Ishikawa (cell line): ENCODE measurements around the gene GPC1.

Experiments
- CEBPB ChIP-seq: IDR thresholded peaks from 2 replicates; pipeline ENCODE4 v1.6.1; 2012
- CREB1 ChIP-seq: IDR thresholded peaks from 2 replicates; pipeline ENCODE4 v1.6.1; 2012; ENCODE audit warnings: low read depth
- EGR1 ChIP-seq: IDR thresholded peaks from 2 replicates; pipeline ENCODE4 v1.6.1; 2012
- EP300 ChIP-seq: IDR thresholded peaks from 2 replicates; pipeline ENCODE4 v1.6.1; 2012; ENCODE audit warnings: borderline replicate concordance
- FOXM1 ChIP-seq: IDR thresholded peaks from 2 replicates; pipeline ENCODE4 v1.6.1; 2012; ENCODE audit warnings: low read depth, borderline replicate concordance
- MAX ChIP-seq: IDR thresholded peaks from 2 replicates; pipeline ENCODE4 v1.6.1; 2012
- NFIC ChIP-seq: IDR thresholded peaks from 2 replicates; pipeline ENCODE4 v1.6.1; 2012
- RAD21 ChIP-seq: IDR thresholded peaks from 2 replicates; pipeline ENCODE4 v1.6.1; 2012; ENCODE audit warnings: low read depth
- REST ChIP-seq: IDR thresholded peaks from 2 replicates; pipeline ENCODE4 v1.6.1; 2012; ENCODE audit warnings: low read depth, mild to moderate bottlenecking
- TAF1 ChIP-seq: IDR thresholded peaks from 2 replicates; pipeline ENCODE4 v1.6.1; 2012; ENCODE audit warnings: low read depth, mild to moderate bottlenecking
- TCF12 ChIP-seq: IDR thresholded peaks from 2 replicates; pipeline ENCODE4 v1.6.1; 2012; ENCODE audit warnings: low read depth
- TEAD4 ChIP-seq: IDR thresholded peaks from 2 replicates; pipeline ENCODE4 v1.6.1; 2012
- USF1 ChIP-seq: IDR thresholded peaks from 2 replicates; pipeline ENCODE4 v1.6.1; 2012
- YY1 ChIP-seq: IDR thresholded peaks from 2 replicates; pipeline ENCODE4 v1.6.1; 2012; ENCODE audit warnings: low read depth
- ZBTB7A ChIP-seq: IDR thresholded peaks from 2 replicates; pipeline ENCODE4 v1.6.1; 2012; ENCODE audit warnings: low read depth

The GPC1 gene

GRCh38 chr2:240455647-240456446, 20.4 kb downstream of the GPC1 start:
- TF ChIP-seq USF1 (no peak), ZBTB7A (peak; percentile 20; the same call in 1 of the 2 replicates)

- TF ChIP-seq CEBPB (no peak), ZBTB7A (peak; percentile 9; the same call in 1 of the 2 replicates)
These were observed 21.2 kb downstream of the GPC1 start for GRCh38 chr2:240456447-240457222.

- TF ChIP-seq TCF12 (0 out of 2 replicates have a peak, but pooled peaks have one; percentile 28), RAD21 (no peak), TEAD4 (peak; percentile 77)
These were observed 22.0 kb downstream of the GPC1 start for GRCh38 chr2:240457223-240458043.

GRCh38 chr2:240458044-240458899, 22.8 kb downstream of the GPC1 start:
- no peak for TF ChIP-seq CEBPB
- no peak for TF ChIP-seq FOXM1
- TF ChIP-seq ZBTB7A, result no peak
- TF ChIP-seq REST, result no peak
- no peak for TF ChIP-seq TCF12
- TF ChIP-seq TEAD4, result no peak
- TF ChIP-seq TAF1, result no peak
- no peak for TF ChIP-seq MAX
- TF ChIP-seq YY1, result no peak
- TF ChIP-seq NFIC, result no peak
- TF ChIP-seq CREB1, result no peak
- no peak for TF ChIP-seq USF1
- no peak; the same call in 1 of the 2 replicates for TF ChIP-seq RAD21
- TF ChIP-seq EGR1, result no peak
- TF ChIP-seq EP300, result no peak

GRCh38 chr2:240458900-240459391, 23.5 kb downstream of the GPC1 start:
- TF ChIP-seq FOXM1 (no peak), EGR1 (no peak), TCF12 (no peak), TEAD4 (no peak), ZBTB7A (no peak), TAF1 (no peak), REST (no peak), MAX (no peak), USF1 (no peak), CEBPB (no peak), EP300 (no peak), CREB1 (no peak), NFIC (no peak), RAD21 (no peak), YY1 (no peak)
